Brain microvascular endothelial cell (primary cell): ENCODE measurements around the gene LPIN3.

Experiments used
- DNase-seq: peaks from one replicate; pipeline ENCODE4 v3.0.0-alpha.2; 2020
- H3K27ac ChIP-seq: fragments of 250-450 bp; sonication (Bioruptor Pico); 2 replicates; pipeline ENCODE4 v1.5.1; 2020; ENCODE audit warnings: mild to moderate bottlenecking, moderate library complexity
- H3K27me3 ChIP-seq: fragments of 250-450 bp; sonication (Bioruptor Pico); replicated peaks from 2 replicates; pipeline ENCODE4 v1.5.1; 2020; ENCODE audit warnings: mild to moderate bottlenecking
- H3K36me3 ChIP-seq: fragments of 250-450 bp; sonication (Bioruptor Pico); replicated peaks from 2 replicates; pipeline ENCODE4 v1.5.1; 2020; ENCODE audit warnings: mild to moderate bottlenecking
- H3K4me3 ChIP-seq: 2 replicates; pipeline ENCODE4 v1.5.1; 2011; ENCODE audit warnings: low read depth, mild to moderate bottlenecking, control low read depth, low read length, moderate library complexity
- CTCF ChIP-seq: IDR thresholded peaks from 2 replicates; pipeline ENCODE4 v1.5.1; 2011; ENCODE audit warnings: low read depth, mild to moderate bottlenecking, moderate library complexity, low read length, control low read depth, inconsistent platforms; ENCODE audit errors: missing control alignments
- in situ Hi-C: cut with HindIII; loops from 2 replicates; pipeline ENCODE4 v1.10.0; 2017; ENCODE audit warnings: low sequenced_read_pairs, low pct_ligation_motif_present

LPIN3 gene

GRCh38 chr20:41340327-41341055, at the start of gene LPIN3:
LPIN3 (plus strand) TSS chr20:41340821; CDS start chr20:41345804, 4,983 bp downstream.
- H3K36me3 ChIP-seq: no peaks in the 10 kb centered on the region
- in situ Hi-C loops: no loop called here
- H3K27me3 ChIP-seq: no peaks in the 10 kb centered on the region
- peak within 1 kb of the TSS; percentile 56 for H3K4me3 ChIP-seq
- no peak for TF ChIP-seq CTCF
- DNase-seq: peak; percentile 31
- H3K27ac ChIP-seq: no peak within 1 kb of the TSS

- in situ Hi-C loops: no loop called here
- no peak for DNase-seq
- no peak overlapping the region for H3K4me3 ChIP-seq
These were observed 47.2 kb upstream of the LPIN3 start for GRCh38 chr20:41293269-41294037.

GRCh38 chr20:41299899-41300298, 40.7 kb upstream of the LPIN3 start:
- in situ Hi-C loops: no loop called here
- Histone ChIP-seq H3K27ac (no peak overlapping the region), H3K27me3 (no peaks in the 10 kb centered on the region), H3K4me3 (no peak overlapping the region), H3K36me3 (no peaks in the 10 kb centered on the region)
- peak; percentile 33 for DNase-seq
- TF ChIP-seq CTCF: no peak

More at GRCh38 chr20:41293269-41294037, 47.2 kb upstream of the LPIN3 start:
- H3K27me3 ChIP-seq: no peaks in the 10 kb centered on the region
- H3K27ac ChIP-seq: no peak overlapping the region
- H3K36me3 ChIP-seq: no peaks in the 10 kb centered on the region
- no peak for TF ChIP-seq CTCF

- Histone ChIP-seq H3K27ac (no peak overlapping the region), H3K36me3 (no peaks in the 10 kb centered on the region), H3K27me3 (no peaks in the 10 kb centered on the region), H3K4me3 (no peak overlapping the region)
- TF ChIP-seq CTCF: no peak
- DNase-seq: no peak
- in situ Hi-C loops: no loop called here
These were observed 40.2 kb upstream of the LPIN3 start for GRCh38 chr20:41300383-41300782.

- Histone ChIP-seq H3K4me3 (no peak overlapping the region), H3K27ac (no peak overlapping the region), H3K36me3 (no peaks in the 10 kb centered on the region), H3K27me3 (no peaks in the 10 kb centered on the region)
- in situ Hi-C loops: no loop called here
- no peak for TF ChIP-seq CTCF
- no peak for DNase-seq
These were observed 39.7 kb upstream of the LPIN3 start for GRCh38 chr20:41300886-41301285.
